Nucleus accumbens (tissue), 56 donors: Measurements from ENCODE around the gene PLEKHN1.
A peak's percentile ranks its signal among the peaks of the same experiment; 100 is the strongest.
"Not testable (repeated sequence)": the region's sequence is repeated elsewhere in the genome, so short reads cannot be mapped to it uniquely, and the experiment has no call there.

Experiments
- DNase-seq, 56 donors: peaks; one replicate each; lab custom pipeline; 2025; lab: John Stamatoyannopoulos, UW

The PLEKHN1 gene

GRCh38 chr1:1001057-1001783 lies 34.9 kb downstream of the PLEKHN1 start:
- peak in 1 of 56 donors; percentile 41 for DNase-seq

GRCh38 chr1:1003618-1004419 lies 37.5 kb downstream of the PLEKHN1 start:
- no peak for DNase-seq

- no peak for DNase-seq
These were observed 38.1 kb downstream of the PLEKHN1 start for GRCh38 chr1:1004420-1004779.

GRCh38 chr1:1004780-1005697 lies 38.8 kb downstream of the PLEKHN1 start:
- no peak for DNase-seq

- no peak for DNase-seq
These were observed 39.6 kb downstream of the PLEKHN1 start for GRCh38 chr1:1005774-1006304.

GRCh38 chr1:1006305-1007159 lies 40.2 kb downstream of the PLEKHN1 start:
- DNase-seq = no peak

- DNase-seq = not testable (repeated sequence)
These were observed 43.8 kb downstream of the PLEKHN1 start for GRCh38 chr1:1010131-1010530.

- no peak for DNase-seq
These were observed 45.2 kb downstream of the PLEKHN1 start for GRCh38 chr1:1011396-1011949.

- not testable (repeated sequence) for DNase-seq
These were observed 46.4 kb downstream of the PLEKHN1 start for GRCh38 chr1:1012736-1013104.

GRCh38 chr1:1013105-1013921 lies 47.0 kb downstream of the PLEKHN1 start, which contains the start of gene ISG15:
ISG15 (plus strand) TSS chr1:1013497; CDS start chr1:1013574, 77 bp downstream.
- DNase-seq = peak in 50 of 56 donors; percentile 23 to 88 (median 66)

GRCh38 chr1:1013922-1014648 lies 47.8 kb downstream of the PLEKHN1 start:
- no peak for DNase-seq

GRCh38 chr1:1014799-1015681 lies 48.8 kb downstream of the PLEKHN1 start:
- peak in 1 of 56 donors; percentile 35 for DNase-seq

- DNase-seq = not testable (repeated sequence)
These were observed 51.4 kb downstream of the PLEKHN1 start for GRCh38 chr1:1017397-1018320.

- not testable (repeated sequence) for DNase-seq
These were observed 52.0 kb downstream of the PLEKHN1 start for GRCh38 chr1:1018321-1018685.
